GM18907 (cell line): Measurements from ENCODE around the gene TBC1D17.
A peak's percentile ranks its signal among the peaks of the same experiment; 100 is the strongest.

Source experiments
- ATAC-seq: cut with Tn5 transposase; IDR thresholded peaks from one replicate; pipeline ENCODE4 v1.9.1; 2021; ENCODE audit warnings: mild to moderate bottlenecking, moderate library complexity; ENCODE audit not compliant: unreplicated experiment

TBC1D17 gene

GRCh38 chr19:49877020-49877878 lies at the start of gene TBC1D17, which contains the start of gene AKT1S1:
Gene TBC1D17 (plus strand): TSS chr19:49877702. CDS start chr19:49877724, 22 bp downstream.
Gene AKT1S1 (minus strand): TSS chr19:49877355. CDS start chr19:49873295, 4,060 bp downstream.
- ATAC-seq = peak; percentile 67

- ATAC-seq = no peak
Measured at GRCh38 chr19:49829200-49829599, 48.3 kb upstream of the TBC1D17 start.

- ATAC-seq = no peak
Measured at GRCh38 chr19:49829721-49830120, 47.8 kb upstream of the TBC1D17 start.

GRCh38 chr19:49830766-49831165 lies 46.7 kb upstream of the TBC1D17 start:
- ATAC-seq = no peak

DNA sequence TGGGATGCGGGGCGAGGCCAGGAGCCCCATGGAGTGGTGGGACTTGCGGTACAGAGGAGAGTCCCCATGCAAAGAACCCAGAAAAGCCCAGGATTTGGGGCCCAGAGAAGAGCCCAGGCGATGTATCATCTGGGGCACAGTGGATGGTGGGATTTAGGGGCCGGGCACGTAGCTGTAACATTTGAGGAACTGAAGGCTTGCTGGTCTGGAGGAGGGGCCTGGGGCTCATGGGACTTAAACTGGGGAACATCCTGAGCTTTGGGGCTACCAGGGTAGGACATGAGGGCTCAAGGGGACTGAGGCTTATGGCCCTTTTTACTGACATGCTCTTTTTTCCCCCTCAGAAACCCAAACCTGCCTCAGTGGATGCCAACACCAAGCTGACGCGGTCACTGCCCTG lies 45.9 kb upstream of the TBC1D17 start:
- ATAC-seq = no peak

DNA sequence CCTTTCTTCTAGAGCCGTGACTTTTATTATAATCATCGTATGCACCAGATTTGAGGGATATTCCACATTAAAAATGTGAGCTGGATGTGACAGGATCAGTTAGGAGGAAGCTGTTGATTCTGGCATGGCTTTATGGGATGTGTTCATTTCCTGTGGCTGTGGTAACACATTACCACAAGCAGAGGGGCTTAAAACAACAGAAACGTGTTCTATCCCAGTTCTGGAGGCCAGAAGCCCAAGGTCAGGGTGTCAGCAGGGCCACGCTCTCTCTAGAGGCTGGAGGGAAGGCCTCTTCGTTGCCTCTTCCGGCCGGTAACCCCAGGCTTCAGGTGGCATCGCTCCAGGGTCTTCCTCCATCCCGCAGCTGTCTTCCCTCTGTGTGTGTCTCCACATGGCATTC lies 44.9 kb upstream of the TBC1D17 start:
- no peak for ATAC-seq

DNA sequence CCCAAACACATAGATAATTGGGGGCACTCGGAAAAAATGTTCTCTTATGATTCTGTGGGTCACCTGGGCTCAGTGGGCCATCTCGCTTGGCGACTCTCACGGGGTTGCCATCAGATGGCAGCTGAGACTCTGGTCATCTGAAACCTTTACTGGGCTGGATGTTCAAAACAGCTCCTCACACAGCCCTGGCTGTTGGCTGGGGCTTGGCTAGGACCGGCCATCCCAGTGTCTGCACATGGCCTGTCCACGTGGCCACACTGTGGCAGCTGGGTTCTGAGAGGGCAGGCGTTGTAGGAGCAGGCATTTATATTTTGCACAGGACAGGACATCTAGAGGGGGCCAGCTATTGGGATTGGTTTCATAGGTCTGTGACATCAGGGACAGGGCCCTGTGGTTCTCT lies 43.9 kb upstream of the TBC1D17 start:
- no peak for ATAC-seq

- no peak for ATAC-seq
Measured at GRCh38 chr19:49835562-49835961, 41.9 kb upstream of the TBC1D17 start.

GRCh38 chr19:49836176-49837008 lies 41.1 kb upstream of the TBC1D17 start:
- ATAC-seq = no peak

DNA sequence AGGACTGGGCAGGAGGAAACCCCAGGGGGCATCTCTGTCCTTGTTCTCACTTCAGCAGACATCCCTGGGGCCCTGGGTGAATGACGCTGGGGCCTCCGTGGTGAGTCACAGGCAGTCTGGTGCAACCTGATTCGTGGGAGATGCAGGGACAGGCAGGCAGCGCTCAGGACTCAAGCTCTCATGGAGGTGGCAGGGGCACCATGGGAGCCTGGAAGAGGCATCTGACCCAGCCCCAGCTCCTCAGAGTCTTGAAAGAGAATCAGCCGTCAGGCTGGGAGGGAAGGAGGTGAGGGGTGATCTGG lies 40.5 kb upstream of the TBC1D17 start:
- no peak for ATAC-seq

- ATAC-seq = no peak
Measured at GRCh38 chr19:49837425-49837824, 40.1 kb upstream of the TBC1D17 start.

DNA sequence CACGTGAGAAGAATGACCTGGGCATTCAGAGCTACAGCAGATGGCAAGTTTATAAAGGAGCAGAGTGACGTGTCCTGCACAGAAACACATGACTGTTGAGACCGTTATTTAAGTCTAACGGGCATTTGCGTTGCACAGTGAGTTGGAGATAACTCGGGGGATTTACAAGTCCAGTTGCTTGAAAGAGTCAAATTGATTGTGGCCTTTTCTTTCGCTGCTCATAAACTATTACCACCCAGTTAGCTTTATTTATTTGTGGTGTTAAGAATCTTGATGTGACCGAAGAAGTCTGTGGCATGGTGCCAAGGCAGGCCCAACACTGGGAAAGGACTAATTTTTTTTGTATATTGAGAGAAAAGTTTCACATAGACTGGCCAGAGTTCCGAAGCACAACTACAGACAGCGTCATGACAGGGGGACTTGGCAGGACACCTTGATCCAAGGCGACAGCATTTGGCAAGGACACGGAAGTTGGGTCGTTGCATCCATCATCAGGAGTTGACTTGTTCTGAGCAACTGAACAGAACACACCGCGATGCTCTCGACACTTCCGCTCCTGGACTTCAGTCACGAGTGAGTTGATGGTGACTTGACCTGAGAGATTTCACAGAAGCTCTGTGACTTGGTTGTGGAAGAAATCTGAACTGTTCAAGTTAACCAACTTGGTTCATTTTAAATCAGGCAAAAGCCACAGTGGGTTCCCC lies 38.5 kb upstream of the TBC1D17 start:
- no peak for ATAC-seq

- no peak for ATAC-seq
Measured at GRCh38 chr19:49839713-49840112, 37.8 kb upstream of the TBC1D17 start.

DNA sequence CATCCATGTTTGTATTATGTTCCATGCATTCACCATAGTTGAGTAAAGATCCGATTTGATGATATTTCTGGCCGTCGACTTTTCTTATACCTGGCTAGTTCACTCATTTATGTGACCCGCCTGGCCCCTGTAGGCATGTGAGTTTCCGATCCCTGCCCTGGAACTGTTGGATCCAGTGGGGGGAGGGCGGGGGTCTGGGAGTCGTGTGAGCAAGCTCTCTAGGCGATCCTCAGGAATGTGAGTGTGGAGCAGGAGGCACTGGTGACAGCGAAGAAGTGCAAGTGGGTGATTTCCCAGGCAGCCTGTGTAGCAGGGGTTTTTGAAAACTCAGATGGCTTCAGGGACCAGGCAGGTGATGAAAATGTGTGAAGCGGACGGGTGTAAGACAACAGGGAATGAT lies 37.2 kb upstream of the TBC1D17 start:
- ATAC-seq = no peak

DNA sequence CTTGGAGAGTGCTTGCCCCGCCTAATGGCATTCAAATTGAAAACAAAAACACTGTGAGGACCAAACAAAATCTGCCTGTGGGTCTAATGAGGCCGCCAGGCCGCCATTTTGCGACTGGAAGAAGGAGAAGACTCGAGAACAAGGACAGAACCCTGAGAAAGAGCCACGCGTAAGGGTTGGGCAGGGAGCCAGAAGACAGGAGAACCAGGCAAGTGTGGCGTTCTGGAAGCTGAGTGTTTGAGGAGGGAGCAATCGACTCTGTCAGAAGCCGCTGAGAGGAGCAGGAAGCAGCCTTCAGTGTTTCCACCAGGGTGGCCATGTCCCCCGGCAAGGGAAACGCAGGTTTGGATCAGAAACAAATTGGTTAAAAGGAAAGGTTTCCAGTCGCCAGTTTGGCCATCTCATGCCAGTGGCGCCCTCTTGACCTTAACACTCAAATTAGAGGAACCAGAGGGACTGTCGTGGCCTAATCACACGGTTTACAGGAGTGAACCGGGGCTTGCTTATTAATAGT lies 36.7 kb upstream of the TBC1D17 start:
- no peak for ATAC-seq

GRCh38 chr19:49843265-49843664 lies 34.2 kb upstream of the TBC1D17 start:
- ATAC-seq = no peak

DNA sequence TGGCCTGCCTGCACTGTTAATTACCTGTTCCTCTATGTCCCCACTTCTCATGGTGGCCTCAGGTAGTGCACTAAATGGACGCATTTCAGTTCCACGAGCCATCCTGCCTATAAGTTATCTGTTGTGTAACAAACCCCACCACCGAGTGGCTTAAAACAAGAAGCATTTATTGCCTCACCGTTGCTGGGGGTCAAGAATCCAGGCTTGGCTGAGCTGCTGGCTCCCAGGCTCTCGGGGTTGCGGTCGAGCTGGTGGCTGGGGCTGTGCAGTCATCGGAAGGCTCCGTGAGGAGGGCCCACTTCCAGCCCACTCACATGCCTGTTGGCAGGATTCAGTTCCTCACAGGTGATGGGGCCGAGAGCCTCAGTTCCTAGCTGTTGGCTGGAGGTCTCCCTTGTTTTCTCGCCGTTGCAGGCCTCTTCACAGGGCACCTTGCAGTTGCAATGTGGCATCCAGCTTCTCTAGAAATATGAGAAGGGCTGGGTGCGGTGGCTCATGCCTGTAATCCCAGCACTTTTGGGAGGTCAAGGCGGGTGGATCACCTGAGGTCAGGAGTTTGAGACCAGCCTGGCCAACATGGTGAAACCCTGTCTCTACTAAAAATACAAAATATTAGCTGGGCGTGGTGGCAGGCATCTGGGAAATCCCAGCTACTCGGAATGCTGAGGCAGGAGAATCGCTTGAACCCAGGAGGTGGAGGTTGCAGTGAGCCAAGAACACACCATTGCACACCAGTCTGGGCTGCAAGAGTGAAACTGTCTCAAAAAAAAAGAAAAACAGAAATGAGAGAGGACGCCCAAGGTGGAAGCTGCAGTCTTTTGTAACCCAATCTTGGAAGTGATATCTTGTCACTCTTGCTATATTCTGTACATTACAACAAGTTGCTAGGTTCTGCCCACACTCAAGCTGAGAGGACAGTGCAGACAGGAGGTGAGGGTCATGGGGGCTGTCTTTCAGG lies 33.1 kb upstream of the TBC1D17 start:
- no peak for ATAC-seq

DNA sequence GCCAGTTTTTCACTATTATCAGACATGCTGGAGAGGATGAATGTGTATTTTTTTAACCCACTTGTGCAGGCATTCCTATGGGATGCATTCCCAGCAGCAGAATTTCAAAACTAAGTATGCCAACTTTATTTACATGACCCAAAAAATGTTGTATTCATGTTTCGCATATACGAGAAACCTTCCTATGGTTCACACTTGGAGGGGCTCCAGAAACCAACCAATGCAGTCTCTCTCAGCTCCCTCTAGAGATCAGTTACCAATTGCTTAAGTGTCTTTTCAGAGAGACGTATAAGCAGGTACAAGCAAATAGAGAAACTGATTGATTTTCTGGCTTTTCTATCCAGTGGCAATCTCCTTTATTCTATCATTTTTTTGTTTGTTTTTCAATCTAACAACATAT lies 32.1 kb upstream of the TBC1D17 start:
- no peak for ATAC-seq

GRCh38 chr19:49846408-49846807 lies 31.1 kb upstream of the TBC1D17 start:
- no peak for ATAC-seq
